ENCODE measurements around the gene TMEM273.

TMEM273 gene

GRCh38 chr10:49152037-49152436 lies 36.2 kb downstream of the TMEM273 start:
- TF ChIP-seq, protein P1, sequence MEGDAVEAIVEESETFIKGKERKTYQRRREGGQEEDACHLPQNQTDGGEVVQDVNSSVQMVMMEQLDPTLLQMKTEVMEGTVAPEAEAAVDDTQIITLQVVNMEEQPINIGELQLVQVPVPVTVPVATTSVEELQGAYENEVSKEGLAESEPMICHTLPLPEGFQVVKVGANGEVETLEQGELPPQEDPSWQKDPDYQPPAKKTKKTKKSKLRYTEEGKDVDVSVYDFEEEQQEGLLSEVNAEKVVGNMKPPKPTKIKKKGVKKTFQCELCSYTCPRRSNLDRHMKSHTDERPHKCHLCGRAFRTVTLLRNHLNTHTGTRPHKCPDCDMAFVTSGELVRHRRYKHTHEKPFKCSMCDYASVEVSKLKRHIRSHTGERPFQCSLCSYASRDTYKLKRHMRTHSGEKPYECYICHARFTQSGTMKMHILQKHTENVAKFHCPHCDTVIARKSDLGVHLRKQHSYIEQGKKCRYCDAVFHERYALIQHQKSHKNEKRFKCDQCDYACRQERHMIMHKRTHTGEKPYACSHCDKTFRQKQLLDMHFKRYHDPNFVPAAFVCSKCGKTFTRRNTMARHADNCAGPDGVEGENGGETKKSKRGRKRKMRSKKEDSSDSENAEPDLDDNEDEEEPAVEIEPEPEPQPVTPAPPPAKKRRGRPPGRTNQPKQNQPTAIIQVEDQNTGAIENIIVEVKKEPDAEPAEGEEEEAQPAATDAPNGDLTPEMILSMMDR (IDR thresholded peaks at IDR 0.05; ENCODE audit: low read depth, low read length), result no peak
- DNase-seq, result no peak
- Histone ChIP-seq H3K9me3 (ENCODE audit: severe bottlenecking) (no peaks in the 10 kb centered on the region), H3K27ac (no peak overlapping the region), H3K36me3 (no peaks in the 10 kb centered on the region), H3K27me3 (ENCODE audit: insufficient read depth, low read depth, severe bottlenecking) (peaks cover 10% of the 10 kb centered on the region), H3K4me3 (ENCODE audit: low read depth, low read length) (no peak overlapping the region)

- H3K36me3 ChIP-seq, result no peaks in the 10 kb centered on the region
- no peak for DNase-seq
- peaks cover 10% of the 10 kb centered on the region for H3K27me3 ChIP-seq (ENCODE audit: insufficient read depth, low read depth, severe bottlenecking)
- H3K27ac ChIP-seq, result no peak overlapping the region
- no peaks in the 10 kb centered on the region for H3K9me3 ChIP-seq (ENCODE audit: severe bottlenecking)
- no peak overlapping the region for H3K4me3 ChIP-seq (ENCODE audit: low read depth, low read length)
- TF ChIP-seq, protein P1 (IDR thresholded peaks at IDR 0.05; ENCODE audit: low read depth, low read length), result no peak
These were observed 36.7 kb downstream of the TMEM273 start for GRCh38 chr10:49151481-49151880.

DNA sequence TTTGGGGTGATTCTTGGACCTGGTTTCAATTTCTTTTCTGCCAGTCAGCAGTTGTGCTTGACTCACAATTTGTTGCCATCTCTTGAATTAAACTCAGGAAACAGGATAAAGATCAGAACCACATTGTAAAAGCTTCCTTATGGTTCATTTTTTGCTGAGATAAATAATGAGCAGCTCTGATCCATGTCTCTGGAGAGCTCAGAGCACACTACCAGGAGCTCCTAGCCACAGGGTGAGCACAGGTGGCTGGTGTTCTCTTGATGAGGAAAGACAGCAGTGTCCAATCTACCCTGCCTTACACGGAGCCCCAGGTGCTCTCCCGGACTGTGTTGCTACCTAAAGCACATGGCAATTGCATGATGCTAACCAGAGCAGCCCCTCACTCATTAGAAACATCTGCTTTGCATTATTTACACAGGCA lies 37.2 kb downstream of the TMEM273 start:
- no peak overlapping the region for H3K27ac ChIP-seq
- H3K9me3 ChIP-seq (ENCODE audit: severe bottlenecking), result no peaks in the 10 kb centered on the region
- H3K4me3 ChIP-seq (ENCODE audit: low read depth, low read length), result no peak overlapping the region
- H3K36me3 ChIP-seq, result no peaks in the 10 kb centered on the region
- DNase-seq, result no peak
- peaks cover 10% of the 10 kb centered on the region for H3K27me3 ChIP-seq (ENCODE audit: insufficient read depth, low read depth, severe bottlenecking)
- TF ChIP-seq, protein P1 (IDR thresholded peaks at IDR 0.05; ENCODE audit: low read depth, low read length), result no peak

DNA sequence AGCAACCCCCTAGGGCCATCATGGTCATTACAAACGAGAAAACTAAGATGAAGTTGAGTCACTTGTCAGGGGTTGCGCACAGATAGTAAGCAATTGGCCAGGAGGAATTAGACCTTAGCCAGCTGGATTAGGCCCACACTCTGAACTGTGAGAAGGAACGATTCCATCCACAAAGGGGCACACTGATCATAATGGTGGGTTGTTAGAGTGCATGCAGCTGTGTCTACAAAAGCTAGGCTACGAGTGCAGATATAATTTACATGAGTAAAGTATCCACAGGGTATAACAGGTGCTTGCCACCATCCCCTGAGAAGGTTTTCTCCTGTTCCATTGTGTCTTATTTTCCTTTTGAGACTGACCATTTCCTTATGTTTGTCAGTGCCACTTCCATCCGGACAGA lies 37.8 kb downstream of the TMEM273 start:
- Histone ChIP-seq H3K9me3 (ENCODE audit: severe bottlenecking) (no peaks in the 10 kb centered on the region), H3K4me3 (ENCODE audit: low read depth, low read length) (no peak overlapping the region), H3K27me3 (ENCODE audit: insufficient read depth, low read depth, severe bottlenecking) (peaks cover 10% of the 10 kb centered on the region), H3K27ac (no peak overlapping the region), H3K36me3 (no peaks in the 10 kb centered on the region)
- TF ChIP-seq, protein P1 (IDR thresholded peaks at IDR 0.05; ENCODE audit: low read depth, low read length), result no peak
- no peak for DNase-seq

GRCh38 chr10:49149881-49150280 lies 38.3 kb downstream of the TMEM273 start:
- DNase-seq, result no peak
- H3K9me3 ChIP-seq (ENCODE audit: severe bottlenecking), result no peaks in the 10 kb centered on the region
- H3K27me3 ChIP-seq (ENCODE audit: insufficient read depth, low read depth, severe bottlenecking), result peaks cover 7% of the 10 kb centered on the region
- no peak overlapping the region for H3K4me3 ChIP-seq (ENCODE audit: low read depth, low read length)
- H3K36me3 ChIP-seq, result no peaks in the 10 kb centered on the region
- H3K27ac ChIP-seq, result no peak overlapping the region
- TF ChIP-seq, protein P1 (IDR thresholded peaks at IDR 0.05; ENCODE audit: low read depth, low read length), result no peak

GRCh38 chr10:49144058-49144720 lies 44.0 kb downstream of the TMEM273 start:
- peaks cover 5% of the 10 kb centered on the region for H3K27me3 ChIP-seq (ENCODE audit: insufficient read depth, low read depth, severe bottlenecking)
- H3K27ac ChIP-seq, result no peak overlapping the region
- no peaks in the 10 kb centered on the region for H3K36me3 ChIP-seq
- DNase-seq, result no peak
- H3K9me3 ChIP-seq (ENCODE audit: severe bottlenecking), result no peaks in the 10 kb centered on the region
- no peak overlapping the region for H3K4me3 ChIP-seq (ENCODE audit: low read depth, low read length)
- TF ChIP-seq, protein P1 (IDR thresholded peaks at IDR 0.05; ENCODE audit: low read depth, low read length), result no peak

Data from WERI-Rb-1 (cell line).